Rectal smooth muscle tissue (tissue), 1 donor: Measurements from ENCODE around the gene GTPBP6.
A peak's percentile ranks its signal among the peaks of the same experiment; 100 is the strongest.

Experiments used
- H3K27ac ChIP-seq: one replicate; pipeline ENCODE4 v1.7.0; 2013; ENCODE audit warnings: low read depth, low read length, inconsistent platforms
- H3K27me3 ChIP-seq: one replicate; pipeline ENCODE4 v1.7.0; 2013; ENCODE audit warnings: low read length; ENCODE audit not compliant: control insufficient read depth, insufficient read depth
- H3K36me3 ChIP-seq: one replicate; pipeline ENCODE4 v1.7.0; 2013; ENCODE audit warnings: low read length; ENCODE audit not compliant: control insufficient read depth, insufficient read depth
- H3K4me1 ChIP-seq: one replicate; pipeline ENCODE4 v1.7.0; 2013; ENCODE audit warnings: low read length; ENCODE audit not compliant: control insufficient read depth, insufficient read depth
- H3K4me3 ChIP-seq: one replicate; pipeline ENCODE4 v1.7.0; 2013; ENCODE audit warnings: low read length
- H3K9ac ChIP-seq: one replicate; pipeline ENCODE4 v1.7.0; 2013; ENCODE audit warnings: low read length

Gene GTPBP6

DNA sequence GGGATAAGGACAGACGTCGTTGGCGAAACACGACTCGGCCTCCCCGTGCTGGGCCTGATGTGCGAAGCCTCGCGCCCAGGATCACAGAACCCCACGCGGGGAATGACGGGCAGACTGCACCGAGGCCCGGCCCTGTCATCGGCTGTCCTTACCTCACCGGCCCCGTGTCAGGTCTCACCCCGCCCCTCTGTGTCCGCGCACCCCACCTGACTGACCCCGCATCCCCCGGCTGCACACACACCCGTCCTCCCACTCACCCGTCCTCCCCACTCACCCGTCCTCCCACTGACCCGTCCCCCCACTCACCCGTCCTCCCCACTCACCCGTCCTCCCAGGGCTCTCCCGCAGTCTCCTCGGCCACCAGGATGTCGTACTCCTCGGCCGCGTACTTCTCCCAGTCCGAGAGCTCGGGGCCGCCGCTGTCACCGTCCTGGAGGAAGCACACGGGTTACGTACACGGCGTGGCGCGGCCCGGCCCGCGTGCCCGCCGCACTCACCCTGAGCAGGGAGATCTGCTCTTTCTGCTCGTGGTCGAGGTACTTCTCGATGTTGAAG lies 19.8 kb upstream of the GTPBP6 start:
- H3K27me3 ChIP-seq, result no peaks in the 10 kb centered on the region
- no peak overlapping the region for H3K4me3 ChIP-seq
- no peak overlapping the region for H3K9ac ChIP-seq
- H3K36me3 ChIP-seq, result no peaks in the 10 kb centered on the region
- H3K27ac ChIP-seq, result no peak overlapping the region
- no peaks in the 10 kb centered on the region for H3K4me1 ChIP-seq

DNA sequence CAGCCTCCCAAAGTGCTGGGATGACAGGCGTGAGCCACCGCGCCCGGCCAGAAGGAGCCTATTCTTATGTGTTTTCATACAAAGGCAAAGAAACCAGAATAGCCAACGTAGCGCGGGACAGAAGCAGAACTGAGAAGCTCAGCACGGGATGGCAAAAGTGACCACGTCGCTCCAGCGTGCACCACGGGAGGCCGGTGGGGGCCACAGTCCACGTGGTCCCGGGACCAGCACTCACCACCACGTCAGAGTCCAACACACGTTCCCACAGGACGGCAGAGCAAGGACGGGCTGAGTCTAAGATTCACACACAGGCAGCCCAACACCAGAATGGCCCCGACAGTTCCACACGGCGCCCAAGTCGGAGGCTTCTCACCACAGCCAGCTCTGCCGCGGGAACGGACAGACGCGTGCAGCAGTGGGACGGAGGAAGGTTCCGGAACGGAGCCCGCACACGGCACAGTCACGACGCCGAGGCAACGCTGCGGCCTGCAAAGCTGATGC lies 18.8 kb upstream of the GTPBP6 start:
- Histone ChIP-seq H3K36me3 (no peaks in the 10 kb centered on the region), H3K4me3 (no peak overlapping the region)

DNA sequence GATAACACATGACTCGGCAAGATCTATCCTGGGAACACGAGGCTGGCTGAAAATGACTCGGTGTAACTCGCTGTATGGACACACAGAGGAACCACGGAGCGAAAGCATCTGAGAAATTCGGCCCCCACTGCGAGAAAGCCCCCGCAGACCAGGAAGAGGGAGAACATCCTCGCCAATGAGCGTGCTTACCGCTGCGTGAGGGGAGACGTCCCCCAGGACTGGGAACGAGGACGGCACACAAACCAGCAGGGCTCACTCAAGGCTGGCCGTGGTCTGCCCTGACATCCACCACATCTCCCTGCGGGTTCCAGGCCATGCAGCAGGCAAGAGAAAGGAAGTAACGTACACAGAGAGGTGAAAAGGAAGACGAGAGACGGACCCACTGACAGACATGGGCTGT lies 17.6 kb upstream of the GTPBP6 start:
- no peak overlapping the region for H3K9ac ChIP-seq
- H3K27me3 ChIP-seq, result peaks cover 7% of the 10 kb centered on the region
- no peak overlapping the region for H3K4me3 ChIP-seq
- no peaks in the 10 kb centered on the region for H3K36me3 ChIP-seq
- H3K27ac ChIP-seq, result no peak overlapping the region
- H3K4me1 ChIP-seq, result peaks cover 2% of the 10 kb centered on the region

More for the DNA sequence above, 18.8 kb upstream of the GTPBP6 start:
- H3K27me3 ChIP-seq, result no peaks in the 10 kb centered on the region
- H3K4me1 ChIP-seq, result no peaks in the 10 kb centered on the region
- H3K9ac ChIP-seq, result no peak overlapping the region
- no peak overlapping the region for H3K27ac ChIP-seq

DNA sequence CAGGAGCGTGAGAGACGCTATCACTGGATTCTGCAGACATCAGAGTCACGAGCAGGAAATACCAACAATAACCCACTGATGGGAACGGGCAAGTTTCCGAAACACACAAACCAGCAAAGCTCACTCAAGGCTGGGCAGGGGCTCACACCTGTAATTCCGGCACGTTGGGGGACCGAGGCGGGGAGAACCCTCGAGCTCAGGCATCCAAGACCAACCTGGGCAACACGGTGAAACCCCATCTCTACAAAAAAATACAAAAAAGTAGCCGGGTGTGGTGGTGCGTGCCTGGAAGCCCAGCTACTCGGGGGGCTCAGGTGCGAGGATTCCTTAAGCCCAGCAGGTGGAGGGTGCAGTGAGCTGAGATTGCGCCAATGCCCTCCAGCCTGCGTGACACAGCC lies 17.2 kb upstream of the GTPBP6 start:
- Histone ChIP-seq H3K9ac (no peak overlapping the region), H3K36me3 (no peaks in the 10 kb centered on the region), H3K4me3 (no peak overlapping the region), H3K27me3 (peaks cover 12% of the 10 kb centered on the region), H3K27ac (no peak overlapping the region), H3K4me1 (peaks cover 3% of the 10 kb centered on the region)

DNA sequence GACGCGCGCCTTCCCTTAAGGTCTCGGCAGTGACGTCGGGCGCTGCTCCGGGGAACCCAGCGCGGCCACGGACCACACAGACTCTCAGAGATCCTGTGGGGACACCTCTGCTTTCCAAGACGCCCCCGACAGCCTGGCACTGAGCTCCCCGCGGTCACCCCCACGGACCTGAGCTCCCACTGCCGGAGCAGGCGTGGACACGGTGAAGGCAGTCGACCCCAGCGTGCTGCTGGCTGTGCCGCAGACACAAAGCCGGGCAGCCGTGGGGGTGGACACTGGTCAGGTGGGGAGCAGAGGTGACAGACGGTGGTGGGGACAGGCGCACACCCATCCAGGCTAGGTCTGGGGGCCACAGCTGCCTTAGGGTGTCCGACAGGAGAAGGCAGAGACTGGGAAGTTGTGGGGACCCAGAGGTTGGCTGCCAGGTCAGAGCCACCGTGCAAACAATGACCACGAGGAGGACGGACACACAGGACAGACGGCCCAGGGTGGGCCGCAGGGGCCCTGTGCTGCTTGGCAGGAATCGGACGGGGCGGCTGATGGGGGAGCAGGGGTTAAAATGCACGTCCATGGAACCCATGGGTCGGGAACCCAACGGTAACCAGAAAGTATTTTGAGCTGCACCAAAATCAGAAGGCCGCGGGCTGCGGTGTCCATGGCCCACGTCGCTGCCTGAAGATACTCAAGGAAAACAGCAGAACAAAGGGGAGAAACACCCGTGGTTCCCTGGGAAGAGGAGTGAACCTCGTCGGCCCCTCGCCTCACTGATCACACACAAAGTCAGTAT lies 16.6 kb upstream of the GTPBP6 start:
- no peaks in the 10 kb centered on the region for H3K36me3 ChIP-seq
- H3K4me1 ChIP-seq, result peaks cover 3% of the 10 kb centered on the region
- H3K4me3 ChIP-seq, result no peak overlapping the region
- H3K27ac ChIP-seq, result no peak overlapping the region
- peaks cover 12% of the 10 kb centered on the region for H3K27me3 ChIP-seq
- no peak overlapping the region for H3K9ac ChIP-seq

DNA sequence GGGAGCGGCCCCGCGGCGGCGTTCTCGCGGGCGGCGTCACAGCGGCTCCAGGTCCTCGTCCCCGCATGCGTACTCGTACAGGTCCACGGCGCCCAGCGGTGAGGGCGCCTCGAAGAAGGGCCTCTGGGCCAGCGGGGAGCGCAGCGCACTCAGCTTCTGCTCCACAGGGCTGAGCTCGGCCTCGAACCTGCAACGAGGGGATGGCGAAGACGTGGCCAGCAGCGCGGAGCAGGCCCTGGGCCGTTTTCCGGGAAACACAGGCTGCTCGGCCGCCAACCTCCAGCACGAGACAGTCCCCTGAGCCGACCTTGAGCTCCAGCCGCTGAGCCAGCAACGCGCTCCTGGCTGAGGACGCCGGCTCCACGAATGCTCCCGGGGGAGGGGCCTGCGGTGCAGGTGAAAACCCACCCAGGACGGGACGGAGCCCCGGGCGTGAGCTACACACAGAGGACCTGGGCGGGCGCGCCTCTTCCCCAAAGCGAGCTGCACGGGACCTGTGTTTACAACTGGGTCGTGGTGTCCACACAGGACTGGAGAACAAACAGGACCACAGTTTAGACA lies 15.8 kb upstream of the GTPBP6 start:
- Histone ChIP-seq H3K27me3 (peaks cover 12% of the 10 kb centered on the region), H3K36me3 (no peaks in the 10 kb centered on the region), H3K9ac (no peak overlapping the region), H3K4me3 (no peak overlapping the region), H3K4me1 (peaks cover 3% of the 10 kb centered on the region), H3K27ac (no peak overlapping the region)

DNA sequence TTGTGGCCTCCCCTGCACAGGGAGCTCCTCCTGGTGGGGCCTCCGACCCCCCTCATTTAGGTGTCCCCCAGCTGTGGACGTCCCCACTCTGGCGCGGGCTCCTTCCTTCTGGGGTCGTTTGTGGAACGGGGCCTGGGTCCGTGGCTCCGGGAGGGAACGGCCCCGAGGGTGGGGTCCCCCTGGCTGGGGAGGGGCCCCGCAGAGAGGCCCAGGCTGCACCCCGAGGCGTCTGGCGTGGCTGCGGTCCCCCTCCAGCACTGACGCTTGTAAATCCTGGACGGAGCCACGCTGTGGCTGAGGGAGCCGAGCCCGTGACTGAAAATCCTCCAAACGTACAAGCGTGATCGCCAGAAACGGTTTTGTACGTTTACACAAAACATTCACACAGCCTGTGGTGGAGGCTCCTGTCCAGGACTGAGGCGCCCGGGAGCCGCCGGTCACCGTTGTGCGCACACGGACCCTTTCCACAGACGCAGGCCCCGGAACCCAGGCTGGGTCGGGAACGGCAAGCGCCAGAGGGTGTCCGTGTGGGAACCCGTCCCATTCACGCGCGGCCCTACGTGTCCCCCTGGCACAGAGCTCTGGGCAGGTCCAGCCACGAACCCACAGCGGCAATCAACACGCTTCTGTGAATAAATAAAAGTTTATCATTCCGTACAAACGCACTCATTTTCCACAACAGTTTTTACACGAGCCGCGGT lies 15.2 kb upstream of the GTPBP6 start:
- peaks cover 12% of the 10 kb centered on the region for H3K27me3 ChIP-seq

DNA sequence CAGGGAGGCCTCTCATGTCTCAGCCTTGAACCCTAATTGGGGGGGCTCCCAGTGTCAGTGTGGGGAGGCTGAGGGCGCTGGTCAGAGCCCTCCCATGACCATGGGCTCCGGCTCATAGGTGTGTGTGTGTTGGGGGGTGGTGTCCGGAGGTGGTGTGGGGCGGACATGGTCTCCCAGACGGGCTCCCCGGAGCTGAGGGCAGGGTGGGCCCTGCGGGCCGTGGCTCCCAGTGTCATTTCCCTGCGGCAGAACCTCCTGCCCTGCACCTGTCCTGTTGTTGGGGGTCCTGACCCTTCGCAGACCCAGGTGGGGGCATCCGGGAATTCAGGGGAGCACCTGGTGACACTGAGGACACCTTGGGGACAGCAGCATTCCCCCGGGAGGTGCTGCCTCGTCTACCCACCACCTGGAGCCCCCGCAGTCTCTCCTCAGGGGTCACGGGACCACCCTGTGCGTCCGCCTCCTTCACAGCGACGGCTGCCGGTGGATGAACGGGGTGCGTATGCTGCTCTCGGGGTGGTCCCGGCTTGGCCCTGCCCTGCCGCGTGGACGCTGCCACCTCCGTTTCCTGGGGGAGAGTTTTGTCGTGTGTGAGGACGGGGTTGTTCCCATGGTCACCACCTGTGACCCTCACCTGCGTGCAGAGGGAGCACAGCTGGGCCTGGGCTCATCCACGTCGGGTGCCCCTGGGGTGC lies 14.5 kb upstream of the GTPBP6 start:
- Histone ChIP-seq H3K27ac (no peak overlapping the region), H3K4me1 (peaks cover 3% of the 10 kb centered on the region), H3K36me3 (no peaks in the 10 kb centered on the region)

More for the DNA sequence above, 15.2 kb upstream of the GTPBP6 start:
- H3K27ac ChIP-seq, result no peak overlapping the region
- peaks cover 3% of the 10 kb centered on the region for H3K4me1 ChIP-seq
- no peak overlapping the region for H3K9ac ChIP-seq
- no peak overlapping the region for H3K4me3 ChIP-seq
- no peaks in the 10 kb centered on the region for H3K36me3 ChIP-seq

DNA sequence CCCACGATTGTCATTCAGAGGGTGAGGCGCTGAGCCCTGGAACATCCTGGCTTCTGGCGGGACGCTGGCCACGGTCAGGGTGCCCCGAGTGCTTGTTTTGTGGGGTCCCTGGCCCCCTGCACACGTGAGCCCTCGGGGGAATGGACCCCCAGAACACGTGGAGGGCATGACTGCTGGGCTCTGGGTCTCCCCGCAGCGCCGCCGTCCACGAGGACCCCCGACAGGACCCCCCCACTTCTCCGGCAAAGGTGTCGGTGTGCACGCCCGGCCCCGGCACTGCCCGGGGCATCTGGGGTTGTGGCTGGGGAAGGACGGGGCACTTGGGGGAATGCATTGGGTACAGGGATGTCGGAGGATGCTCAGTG lies 13.9 kb upstream of the GTPBP6 start:
- peaks cover 12% of the 10 kb centered on the region for H3K27me3 ChIP-seq
- H3K27ac ChIP-seq, result no peak overlapping the region
- H3K4me1 ChIP-seq, result peaks cover 3% of the 10 kb centered on the region
- no peak overlapping the region for H3K4me3 ChIP-seq
- H3K36me3 ChIP-seq, result no peaks in the 10 kb centered on the region
- H3K9ac ChIP-seq, result no peak overlapping the region

More for the DNA sequence above, 14.5 kb upstream of the GTPBP6 start:
- Histone ChIP-seq H3K4me3 (no peak overlapping the region), H3K27me3 (peaks cover 12% of the 10 kb centered on the region), H3K9ac (no peak overlapping the region)

DNA sequence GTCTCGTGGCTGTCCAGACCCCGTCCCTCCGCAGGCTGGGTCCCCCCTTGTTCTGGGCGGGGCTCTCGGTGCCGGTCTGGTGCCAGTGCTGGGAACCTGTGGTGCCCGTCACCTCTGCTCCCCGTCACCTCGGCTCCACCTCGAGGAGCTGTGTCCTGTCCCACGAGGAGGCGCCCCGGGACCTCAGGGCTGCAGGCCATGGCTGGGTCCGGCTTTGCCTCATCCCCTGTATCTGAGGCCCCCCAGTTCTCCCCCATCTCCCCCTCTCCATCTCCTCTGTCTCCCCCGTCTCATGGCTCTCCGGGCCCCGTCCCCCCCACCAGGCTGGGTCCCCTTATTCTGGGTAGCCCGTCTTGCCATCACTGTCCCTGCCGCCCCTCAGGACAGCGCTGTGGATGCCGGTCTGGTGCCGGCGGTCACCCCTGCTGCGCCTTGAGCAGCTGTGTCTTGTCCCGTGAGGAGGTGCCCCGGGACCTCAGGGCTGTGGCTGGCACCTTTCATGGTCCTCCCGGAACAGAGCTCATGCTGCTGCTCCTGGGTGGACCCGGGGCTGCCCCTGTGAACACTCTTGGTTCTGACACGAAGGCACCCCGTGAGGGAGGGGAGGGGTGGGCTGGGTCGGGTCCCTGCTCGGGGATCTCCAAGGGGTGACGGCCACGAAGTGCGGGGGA lies 13.4 kb upstream of the GTPBP6 start:
- Histone ChIP-seq H3K27me3 (peaks cover 12% of the 10 kb centered on the region), H3K9ac (no peak overlapping the region), H3K36me3 (no peaks in the 10 kb centered on the region), H3K27ac (no peak overlapping the region), H3K4me1 (peaks cover 3% of the 10 kb centered on the region), H3K4me3 (peak overlapping the region; percentile 36)

DNA sequence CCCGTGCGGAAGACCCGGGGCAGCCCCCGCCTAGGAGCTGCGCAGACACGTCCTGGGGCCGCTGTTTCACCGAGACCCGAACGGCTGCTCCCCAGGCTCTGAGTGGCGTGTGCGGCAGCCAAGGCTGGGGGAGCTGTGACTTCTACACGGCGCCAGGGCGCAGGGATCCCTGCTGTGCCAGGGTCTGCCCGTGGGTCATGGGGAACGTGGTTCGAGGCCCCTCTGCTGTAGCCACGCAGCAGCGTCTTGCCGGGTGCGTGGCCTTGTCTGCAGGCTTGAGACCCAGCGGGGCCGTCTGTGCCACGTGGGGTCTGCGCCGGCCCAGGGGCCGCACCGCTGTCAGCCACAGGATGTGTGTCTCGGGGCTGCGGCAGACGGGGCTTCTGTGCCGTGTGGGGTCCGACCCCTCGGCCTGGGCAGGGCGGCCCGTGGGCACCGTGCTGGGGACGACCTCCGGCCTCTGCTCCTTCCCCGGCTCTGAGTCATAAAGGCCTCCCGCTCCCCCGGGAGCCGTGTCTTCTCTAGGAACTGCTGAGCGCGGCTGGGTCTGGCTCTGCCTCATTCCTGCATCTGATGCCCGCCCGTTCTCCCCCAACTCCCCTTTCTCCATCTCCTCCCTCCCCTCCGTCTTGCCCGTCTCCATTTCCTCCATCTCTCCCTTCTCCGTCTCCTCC lies 12.7 kb upstream of the GTPBP6 start:
- Histone ChIP-seq H3K27me3 (peaks cover 12% of the 10 kb centered on the region), H3K36me3 (no peaks in the 10 kb centered on the region), H3K9ac (no peak overlapping the region), H3K4me3 (peak overlapping the region; percentile 44), H3K27ac (no peak overlapping the region), H3K4me1 (peaks cover 3% of the 10 kb centered on the region)
